Stomach smooth muscle (tissue), 2 donors: ENCODE results near the gene PNLIPRP3.

ENCODE experiments used
- H3K27ac ChIP-seq: one replicate; pipeline ENCODE4 v1.7.0; 2013; ENCODE audit warnings: mild to moderate bottlenecking, low read length, inconsistent platforms
- H3K27me3 ChIP-seq, 2 donors: one replicate each; pipeline ENCODE4 v1.7.0; 2013; ENCODE audit warnings: low read length in 2 of 2; ENCODE audit not compliant: insufficient read depth in 2 of 2, control insufficient read depth in 1 of 2
- H3K36me3 ChIP-seq, 2 donors: one replicate each; pipeline ENCODE4 v1.7.0; 2013; ENCODE audit warnings: low read length in 2 of 2; ENCODE audit not compliant: control insufficient read depth in 2 of 2, insufficient read depth in 2 of 2
- H3K4me1 ChIP-seq: one replicate; pipeline ENCODE4 v1.7.0; 2013; ENCODE audit warnings: low read length; ENCODE audit not compliant: control insufficient read depth, insufficient read depth
- H3K4me3 ChIP-seq, 2 donors: one replicate each; pipeline ENCODE4 v1.7.0; 2013; ENCODE audit warnings: low read length in 2 of 2
- H3K9ac ChIP-seq, 2 donors: one replicate each; pipeline ENCODE4 v1.7.0; 2013; ENCODE audit warnings: low read length in 2 of 2, mild to moderate bottlenecking in 1 of 2
- H3K9me3 ChIP-seq, 2 donors: one replicate each; pipeline ENCODE4 v1.7.0; 2013; ENCODE audit warnings: low read length in 2 of 2; ENCODE audit not compliant: control insufficient read depth in 2 of 2
- donor health status: healthy.
- donor health status: Pancreatic carcinoma.

The PNLIPRP3 gene

GRCh38 chr10:116510565-116510964, 82.9 kb downstream of the PNLIPRP3 start:
- Histone ChIP-seq H3K4me1 (no peaks in the 10 kb centered on the region), H3K9ac (no peak overlapping the region), H3K36me3 (no peaks in the 10 kb centered on the region), H3K4me3 (no peak overlapping the region), H3K9me3 (no peaks in the 10 kb centered on the region), H3K27ac (no peak overlapping the region), H3K27me3 (no peaks in the 10 kb centered on the region)

- Histone ChIP-seq H3K9ac (no peak overlapping the region), H3K9me3 (no peaks in the 10 kb centered on the region), H3K27ac (no peak overlapping the region)
Measured at GRCh38 chr10:116511365-116511764, 83.7 kb downstream of the PNLIPRP3 start.

GRCh38 chr10:116521424-116522290, 94.0 kb downstream of the PNLIPRP3 start:
- Histone ChIP-seq H3K9ac (no peak overlapping the region), H3K9me3 (no peaks in the 10 kb centered on the region), H3K27me3 (peaks cover 0 to 5% of the 10 kb centered on the region in 2 donors), H3K36me3 (no peaks in the 10 kb centered on the region), H3K27ac (no peak overlapping the region), H3K4me1 (no peaks in the 10 kb centered on the region), H3K4me3 (no peak overlapping the region)

More at GRCh38 chr10:116511365-116511764, 83.7 kb downstream of the PNLIPRP3 start:
- H3K4me3 ChIP-seq, result no peak overlapping the region
- no peaks in the 10 kb centered on the region for H3K36me3 ChIP-seq
- no peaks in the 10 kb centered on the region for H3K4me1 ChIP-seq
- no peaks in the 10 kb centered on the region for H3K27me3 ChIP-seq

- Histone ChIP-seq H3K27ac (no peak overlapping the region), H3K27me3 (peaks cover 0 to 5% of the 10 kb centered on the region in 2 donors), H3K36me3 (no peaks in the 10 kb centered on the region), H3K9ac (no peak overlapping the region), H3K4me1 (no peaks in the 10 kb centered on the region), H3K4me3 (no peak overlapping the region), H3K9me3 (no peaks in the 10 kb centered on the region)
Measured at GRCh38 chr10:116522803-116523381, 95.2 kb downstream of the PNLIPRP3 start.

GRCh38 chr10:116524736-116525135, 97.1 kb downstream of the PNLIPRP3 start:
- Histone ChIP-seq H3K36me3 (no peaks in the 10 kb centered on the region), H3K27ac (no peak overlapping the region), H3K9me3 (no peaks in the 10 kb centered on the region), H3K4me1 (no peaks in the 10 kb centered on the region), H3K4me3 (no peak overlapping the region), H3K27me3 (peaks cover 0 to 5% of the 10 kb centered on the region in 2 donors), H3K9ac (no peak overlapping the region)

GRCh38 chr10:116526219-116526618, 98.6 kb downstream of the PNLIPRP3 start:
- H3K27me3 ChIP-seq, result peaks cover 0 to 5% of the 10 kb centered on the region in 2 donors

More at GRCh38 chr10:116526219-116526618, 98.6 kb downstream of the PNLIPRP3 start:
- no peak overlapping the region for H3K4me3 ChIP-seq
- no peaks in the 10 kb centered on the region for H3K36me3 ChIP-seq
- H3K9me3 ChIP-seq, result no peaks in the 10 kb centered on the region
- no peaks in the 10 kb centered on the region for H3K4me1 ChIP-seq
- H3K9ac ChIP-seq, result no peak overlapping the region
- no peak overlapping the region for H3K27ac ChIP-seq
